Kidney epithelial cell (primary cell): ENCODE measurements around the gene STX18. TPM values are rescaled to one million over a fixed set of nuclear protein-coding genes. Genes with fewer than 3 reads are reported as not detected.

Source experiments
- DNase-seq: peaks from one replicate; pipeline ENCODE4 v3.0.0-alpha.2; 2010; ENCODE audit warnings: low read depth
- H3K27me3 ChIP-seq: 2 replicates; pipeline ENCODE4 v1.6.0; 2011; ENCODE audit warnings: low read length; ENCODE audit not compliant: control insufficient read depth, insufficient read depth
- H3K36me3 ChIP-seq: 2 replicates; pipeline ENCODE4 v1.5.1; 2011; ENCODE audit warnings: low read length; ENCODE audit not compliant: control insufficient read depth, insufficient read depth
- H3K4me3 ChIP-seq: 2 replicates; pipeline ENCODE4 v1.5.1; 2011; ENCODE audit warnings: low read depth, mild to moderate bottlenecking, control low read depth, low read length
- total RNA-seq: library from RNA; depleted of rRNA; stranded (reverse); fragments of >200 nt; gene quantifications from 2 replicates; pipeline ENCODE4 v1.2.3, GENCODE V29; 2015
- TF ChIP-seq, protein P1 (sequence below): IDR thresholded peaks from 2 replicates; pipeline ENCODE4 v1.5.1; 2011; ENCODE audit warnings: mild to moderate bottlenecking, moderate library complexity, low read length, control low read depth, inconsistent platforms; ENCODE audit not compliant: insufficient read depth, poor library complexity, severe bottlenecking

STX18 gene
- 25.5 and 39.7 TPM in 2 replicates for total RNA-seq

DNA sequence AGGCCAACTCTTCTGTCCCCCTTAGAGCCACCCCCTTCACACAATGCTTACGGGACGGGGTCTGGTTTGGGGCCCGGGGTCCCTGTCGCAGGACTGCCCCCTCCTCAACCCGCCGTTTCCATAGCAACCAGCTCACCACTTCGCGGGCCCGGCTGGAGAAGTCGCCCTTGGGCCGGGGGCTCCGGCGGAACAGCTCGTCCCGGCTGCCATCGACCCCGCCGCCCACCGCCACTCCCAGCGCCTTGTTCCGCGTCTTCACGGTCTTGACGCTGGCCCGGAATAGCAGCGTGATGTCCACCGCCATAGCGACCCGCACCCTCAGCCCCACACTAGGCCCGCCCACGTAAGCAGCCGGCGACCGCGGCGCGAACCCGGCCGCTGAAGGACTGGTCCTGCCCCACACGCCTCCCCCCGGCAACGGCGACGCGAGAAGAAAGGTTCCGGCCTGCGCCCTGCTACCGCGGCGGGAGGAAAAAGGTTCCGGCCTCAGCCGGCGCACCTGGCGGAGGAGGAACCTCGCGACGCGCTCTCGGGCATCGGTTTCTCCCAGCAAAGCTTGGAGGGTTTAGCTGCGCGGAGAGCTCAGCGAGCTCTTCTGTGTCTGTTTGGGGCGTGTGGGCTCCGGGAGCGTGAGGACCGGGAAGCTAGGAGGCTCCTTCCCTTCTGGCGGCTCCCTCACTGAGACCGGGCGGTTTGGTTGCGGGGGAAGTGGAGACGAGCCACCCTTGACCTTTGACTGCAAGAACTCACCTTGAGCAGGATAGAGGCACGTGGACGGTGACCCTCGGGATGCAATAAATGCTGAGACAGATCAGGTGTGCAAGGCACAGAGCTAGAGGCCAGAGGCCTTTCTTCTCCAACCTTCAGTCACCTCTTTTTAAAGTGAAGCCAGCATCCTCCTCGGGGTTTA, at the start of gene STX18:
Gene STX18, minus strand, starts transcription at position 388 of the 910 bp plus-strand sequence. Its CDS starts 84 bp downstream, at position 304.
- TF ChIP-seq, protein P1, sequence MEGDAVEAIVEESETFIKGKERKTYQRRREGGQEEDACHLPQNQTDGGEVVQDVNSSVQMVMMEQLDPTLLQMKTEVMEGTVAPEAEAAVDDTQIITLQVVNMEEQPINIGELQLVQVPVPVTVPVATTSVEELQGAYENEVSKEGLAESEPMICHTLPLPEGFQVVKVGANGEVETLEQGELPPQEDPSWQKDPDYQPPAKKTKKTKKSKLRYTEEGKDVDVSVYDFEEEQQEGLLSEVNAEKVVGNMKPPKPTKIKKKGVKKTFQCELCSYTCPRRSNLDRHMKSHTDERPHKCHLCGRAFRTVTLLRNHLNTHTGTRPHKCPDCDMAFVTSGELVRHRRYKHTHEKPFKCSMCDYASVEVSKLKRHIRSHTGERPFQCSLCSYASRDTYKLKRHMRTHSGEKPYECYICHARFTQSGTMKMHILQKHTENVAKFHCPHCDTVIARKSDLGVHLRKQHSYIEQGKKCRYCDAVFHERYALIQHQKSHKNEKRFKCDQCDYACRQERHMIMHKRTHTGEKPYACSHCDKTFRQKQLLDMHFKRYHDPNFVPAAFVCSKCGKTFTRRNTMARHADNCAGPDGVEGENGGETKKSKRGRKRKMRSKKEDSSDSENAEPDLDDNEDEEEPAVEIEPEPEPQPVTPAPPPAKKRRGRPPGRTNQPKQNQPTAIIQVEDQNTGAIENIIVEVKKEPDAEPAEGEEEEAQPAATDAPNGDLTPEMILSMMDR, result no peak

GRCh38 chr4:4591071-4591470, 49.2 kb upstream of the STX18 start:
- no peaks in the 10 kb centered on the region for H3K36me3 ChIP-seq
- DNase-seq, result no peak
- TF ChIP-seq, protein P1, result no peak
- no peak overlapping the region for H3K4me3 ChIP-seq
- H3K27me3 ChIP-seq, result no peaks in the 10 kb centered on the region

More for the DNA sequence above, at the start of gene STX18:
- peak; percentile 28 for DNase-seq
- H3K4me3 ChIP-seq, result peak within 1 kb of the TSS; percentile 97
- no peaks in the 10 kb centered on the region for H3K36me3 ChIP-seq
- H3K27me3 ChIP-seq, result no peaks in the 10 kb centered on the region

DNA sequence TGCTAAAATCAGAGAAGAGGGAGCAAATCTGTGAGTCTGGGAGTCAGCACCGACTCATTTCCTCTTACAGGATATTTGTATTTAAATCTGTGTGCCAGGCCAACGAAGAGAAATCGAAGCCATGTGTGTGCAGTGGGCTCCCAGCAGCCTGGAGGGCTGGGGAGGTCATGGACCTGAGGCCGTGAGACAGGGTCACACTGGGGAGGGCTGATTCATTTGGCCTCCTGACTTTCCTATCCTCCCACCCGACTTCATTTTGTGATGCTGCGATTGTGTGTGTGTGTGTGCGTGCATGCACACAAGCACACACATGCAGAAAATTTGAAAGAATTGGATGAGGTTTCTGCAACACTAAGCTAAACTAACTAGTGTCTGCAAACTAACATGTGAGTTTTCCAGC, 48.7 kb upstream of the STX18 start:
- Histone ChIP-seq H3K36me3 (no peaks in the 10 kb centered on the region), H3K4me3 (no peak overlapping the region), H3K27me3 (no peaks in the 10 kb centered on the region)
- TF ChIP-seq, protein P1, result no peak
- no peak for DNase-seq

- Histone ChIP-seq H3K4me3 (no peak overlapping the region), H3K36me3 (no peaks in the 10 kb centered on the region), H3K27me3 (no peaks in the 10 kb centered on the region)
- no peak for DNase-seq
- TF ChIP-seq, protein P1, result no peak
These were observed 43.3 kb upstream of the STX18 start for GRCh38 chr4:4585012-4585670.

- DNase-seq, result no peak
- Histone ChIP-seq H3K4me3 (no peak overlapping the region), H3K36me3 (no peaks in the 10 kb centered on the region), H3K27me3 (no peaks in the 10 kb centered on the region)
- TF ChIP-seq, protein P1, result no peak
These were observed 41.8 kb upstream of the STX18 start for GRCh38 chr4:4583606-4584005.
